ENCODE results near the gene KCTD10. TPM values are rescaled to one million over a fixed set of nuclear protein-coding genes. Genes with fewer than 3 reads are reported as not detected.

Gene KCTD10
- total RNA-seq, 2 experiments from 2014 or later = 37.4 to 38.2 TPM

DNA sequence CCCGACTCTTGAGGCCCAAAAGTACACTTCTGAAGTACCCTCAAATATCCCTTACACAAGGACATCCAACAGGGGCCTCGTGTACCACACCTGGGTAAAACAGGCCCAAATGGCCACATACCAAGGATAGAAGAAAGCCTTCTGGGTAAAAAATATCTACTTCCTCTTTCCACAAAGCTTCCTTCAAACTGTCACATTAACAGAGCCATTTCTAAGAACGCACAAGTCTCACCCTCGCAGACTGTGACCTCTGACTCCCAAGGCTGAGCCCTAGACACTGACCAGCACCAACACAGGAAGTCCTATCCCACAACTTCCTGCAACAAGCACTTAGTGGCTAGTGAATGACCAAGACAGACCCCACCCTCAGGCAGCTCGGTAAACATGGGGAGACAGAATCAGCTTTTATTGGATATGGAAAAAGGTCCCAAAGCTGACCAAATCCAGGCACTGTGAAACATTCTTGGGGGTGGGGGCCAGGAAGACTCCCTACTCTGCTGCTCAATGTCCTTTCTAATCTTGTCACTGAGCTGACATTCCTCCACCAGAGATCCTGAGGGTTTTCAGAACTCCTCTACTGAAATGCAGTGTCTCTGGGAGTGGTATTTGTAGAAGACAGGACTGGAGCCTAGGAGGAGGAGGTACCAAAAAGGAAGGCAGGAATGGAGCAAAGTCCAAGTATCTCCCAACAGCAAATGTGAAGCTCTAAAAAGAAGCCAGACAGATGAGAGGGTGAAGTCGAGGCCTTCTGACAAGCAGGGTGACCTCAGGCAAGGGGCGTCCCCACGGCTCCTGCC, 15.9 kb downstream of the KCTD10 start:
- Mint-ChIP-seq H3K4me3 (no peak overlapping the region), H3K27ac (peak overlapping the region; percentile 77), H3K9me3 (no peaks in the 10 kb centered on the region), H3K36me3 (ENCODE audit: low read depth) (peaks cover 16% of the 10 kb centered on the region), H3K27me3 (no peaks in the 10 kb centered on the region), H3K4me1 (ENCODE audit: low read depth) (peaks cover 37% of the 10 kb centered on the region)
- intact Hi-C loops (cut with micrococcal nuclease) = no loop called here
- ChIA-PET CTCF (interaction anchor here (0.9 kb wide), 1 partner anchor 392 kb away, joined by 3 read pairs; no protein-coding TSS in a partner anchor), POLR2A (no interaction called here)
- DNase-seq = no peak
- TF ChIP-seq, protein P1, sequence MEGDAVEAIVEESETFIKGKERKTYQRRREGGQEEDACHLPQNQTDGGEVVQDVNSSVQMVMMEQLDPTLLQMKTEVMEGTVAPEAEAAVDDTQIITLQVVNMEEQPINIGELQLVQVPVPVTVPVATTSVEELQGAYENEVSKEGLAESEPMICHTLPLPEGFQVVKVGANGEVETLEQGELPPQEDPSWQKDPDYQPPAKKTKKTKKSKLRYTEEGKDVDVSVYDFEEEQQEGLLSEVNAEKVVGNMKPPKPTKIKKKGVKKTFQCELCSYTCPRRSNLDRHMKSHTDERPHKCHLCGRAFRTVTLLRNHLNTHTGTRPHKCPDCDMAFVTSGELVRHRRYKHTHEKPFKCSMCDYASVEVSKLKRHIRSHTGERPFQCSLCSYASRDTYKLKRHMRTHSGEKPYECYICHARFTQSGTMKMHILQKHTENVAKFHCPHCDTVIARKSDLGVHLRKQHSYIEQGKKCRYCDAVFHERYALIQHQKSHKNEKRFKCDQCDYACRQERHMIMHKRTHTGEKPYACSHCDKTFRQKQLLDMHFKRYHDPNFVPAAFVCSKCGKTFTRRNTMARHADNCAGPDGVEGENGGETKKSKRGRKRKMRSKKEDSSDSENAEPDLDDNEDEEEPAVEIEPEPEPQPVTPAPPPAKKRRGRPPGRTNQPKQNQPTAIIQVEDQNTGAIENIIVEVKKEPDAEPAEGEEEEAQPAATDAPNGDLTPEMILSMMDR (IDR thresholded peaks at IDR 0.05) = no peak
- no peak for ATAC-seq

DNA sequence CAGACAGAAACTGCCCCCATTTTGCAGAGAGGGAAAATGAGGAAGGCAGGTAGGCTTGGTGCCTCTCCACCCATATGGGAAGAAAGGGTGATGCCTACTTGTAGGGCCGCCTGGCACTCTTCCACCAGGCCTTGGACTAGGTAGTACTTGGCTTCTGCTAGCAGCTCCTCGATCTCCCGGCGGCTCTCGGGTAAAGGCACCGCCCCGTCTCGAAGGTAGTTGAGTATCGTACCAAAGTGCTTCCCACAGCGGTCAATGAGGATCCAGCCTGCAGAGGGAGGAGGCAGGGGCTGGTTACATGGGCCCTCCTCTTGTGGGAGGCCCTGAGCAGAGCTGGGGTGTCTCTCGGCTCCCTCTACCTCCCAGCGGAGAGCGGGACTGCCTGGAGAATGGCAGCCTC, 16.6 kb downstream of the KCTD10 start:
- Mint-ChIP-seq H3K4me1 (ENCODE audit: low read depth) (peaks cover 35% of the 10 kb centered on the region), H3K27me3 (no peaks in the 10 kb centered on the region), H3K4me3 (no peak overlapping the region), H3K27ac (no peak overlapping the region), H3K36me3 (ENCODE audit: low read depth) (peaks cover 20% of the 10 kb centered on the region), H3K9me3 (no peaks in the 10 kb centered on the region)
- ATAC-seq = no peak
- ChIA-PET CTCF (no interaction called here), POLR2A (no interaction called here)
- DNase-seq = no peak
- TF ChIP-seq, protein P1 (IDR thresholded peaks at IDR 0.05) = no peak
- intact Hi-C loops (cut with micrococcal nuclease) = no loop called here

DNA sequence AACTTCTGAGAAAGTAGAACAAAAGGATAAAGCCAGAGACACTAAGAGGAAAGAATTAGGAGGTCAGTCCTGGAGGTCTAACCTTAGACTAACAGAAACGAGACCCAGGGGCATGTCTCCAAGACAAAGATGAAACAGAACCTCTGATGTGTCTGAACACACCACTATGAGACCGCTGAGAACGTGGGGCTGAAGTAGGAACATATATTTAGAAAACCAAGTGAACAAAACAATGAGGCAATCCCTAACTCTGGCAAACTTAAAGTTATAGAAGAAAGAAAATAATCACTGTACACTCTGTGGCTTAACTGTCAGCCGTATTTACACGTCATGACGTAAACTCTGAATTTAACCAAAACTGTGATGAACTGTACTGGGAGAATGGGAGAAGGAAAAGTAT, 17.9 kb downstream of the KCTD10 start:
- H3K27me3 Mint-ChIP-seq = no peaks in the 10 kb centered on the region
- DNase-seq = no peak
- ChIA-PET CTCF (no interaction called here), POLR2A (no interaction called here)
- no peak overlapping the region for H3K4me3 Mint-ChIP-seq
- peaks cover 26% of the 10 kb centered on the region for H3K4me1 Mint-ChIP-seq (ENCODE audit: low read depth)
- ATAC-seq = no peak
- TF ChIP-seq, protein P1 (IDR thresholded peaks at IDR 0.05) = no peak
- intact Hi-C loops (cut with micrococcal nuclease) = no loop called here
- no peaks in the 10 kb centered on the region for H3K9me3 Mint-ChIP-seq
- H3K27ac Mint-ChIP-seq = no peak overlapping the region
- peaks cover 18% of the 10 kb centered on the region for H3K36me3 Mint-ChIP-seq (ENCODE audit: low read depth)

DNA sequence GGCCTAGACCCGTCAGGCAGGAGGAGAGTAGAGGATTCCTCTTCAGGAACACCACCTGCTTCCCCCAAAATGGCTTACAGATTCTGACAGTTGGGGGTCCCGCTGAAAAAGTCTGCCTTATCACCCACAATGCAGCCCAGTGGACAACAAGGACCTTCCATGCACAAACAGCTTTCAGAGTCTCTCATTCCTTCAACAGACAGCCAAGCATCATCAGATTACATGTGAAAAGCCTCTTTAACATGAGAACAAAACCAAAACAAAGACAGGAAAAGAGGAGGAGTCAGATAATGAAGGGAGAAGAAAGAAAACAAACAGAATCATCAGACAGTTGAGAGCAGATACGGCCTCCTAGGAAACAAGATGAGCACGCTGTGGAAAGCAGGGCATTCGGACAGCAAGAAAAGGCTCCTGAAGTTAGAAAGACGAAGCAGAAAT, 18.3 kb downstream of the KCTD10 start:
- Mint-ChIP-seq H3K9me3 (no peaks in the 10 kb centered on the region), H3K27me3 (no peaks in the 10 kb centered on the region), H3K36me3 (ENCODE audit: low read depth) (peaks cover 22% of the 10 kb centered on the region), H3K4me1 (ENCODE audit: low read depth) (peaks cover 23% of the 10 kb centered on the region), H3K4me3 (no peak overlapping the region), H3K27ac (no peak overlapping the region)
- intact Hi-C loops (cut with micrococcal nuclease) = no loop called here
- DNase-seq = no peak
- no peak for ATAC-seq
- CTCF ChIA-PET = no interaction called here
- TF ChIP-seq, protein P1 (IDR thresholded peaks at IDR 0.05) = no peak
- POLR2A ChIA-PET = no interaction called here

DNA sequence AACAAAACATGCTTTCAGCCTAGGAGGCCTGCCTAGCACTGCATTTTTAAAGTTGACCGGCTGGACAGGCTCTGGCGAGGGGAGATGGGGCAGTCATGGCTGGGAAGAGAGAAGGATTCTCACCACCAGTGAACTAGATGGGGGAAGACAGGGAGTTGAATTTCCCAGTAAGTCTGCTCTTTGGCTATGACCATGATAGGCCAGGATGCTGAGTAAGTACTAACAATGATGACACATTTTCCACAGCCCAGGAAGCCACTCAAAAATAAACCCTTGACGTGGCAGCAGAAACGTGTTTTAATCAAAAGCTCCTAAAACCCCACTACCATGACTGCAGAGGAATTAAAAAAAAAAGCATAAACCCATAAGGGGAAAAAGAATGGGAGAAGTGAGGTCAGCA, 19.0 kb downstream of the KCTD10 start:
- POLR2A ChIA-PET = interaction anchor here (1.5 kb wide), 1 partner anchor 10 kb away, joined by 3 read pairs; no protein-coding TSS in a partner anchor

More for the DNA sequence above, 19.0 kb downstream of the KCTD10 start:
- TF ChIP-seq, protein P1 (IDR thresholded peaks at IDR 0.05) = no peak
- Mint-ChIP-seq H3K27me3 (no peaks in the 10 kb centered on the region), H3K4me1 (ENCODE audit: low read depth) (peaks cover 16% of the 10 kb centered on the region), H3K4me3 (no peak overlapping the region), H3K9me3 (no peaks in the 10 kb centered on the region), H3K27ac (peak overlapping the region; percentile 63), H3K36me3 (ENCODE audit: low read depth) (peaks cover 22% of the 10 kb centered on the region)
- DNase-seq = no peak
- CTCF ChIA-PET = no interaction called here
- ATAC-seq = no peak
- intact Hi-C loops (cut with micrococcal nuclease) = no loop called here

All from activated CD8-positive, alpha-beta T cell treated with anti-CD3 and anti-CD28 coated beads for 36 hours (primary cell).